Caki2 (cell line): ENCODE results near the gene RNF145. TPM values are rescaled to one million over a fixed set of nuclear protein-coding genes. Genes with fewer than 3 reads are reported as not detected.
"Not testable (repeated sequence)": the region's sequence is repeated elsewhere in the genome, so short reads cannot be mapped to it uniquely, and the experiment has no call there.

ENCODE experiments used
- DNase-seq: peaks from one replicate; pipeline ENCODE4 v3.0.0-alpha.2; 2015; ENCODE audit warnings: low read depth
- in situ Hi-C: cut with HindIII; loops from 2 replicates; pipeline ENCODE4 v1.10.0; 2016; ENCODE audit warnings: low sequenced_read_pairs, low pct_unique_long_range_greater_than_20kb, mixed read lengths
- total RNA-seq: library from RNA; depleted of rRNA; stranded (reverse); fragments of >200 nt; shearing (Covaris generic); gene quantifications from 2 replicates; pipeline ENCODE4 v1.2.3, GENCODE V29; 2014; ENCODE audit warnings: low replicate concordance; rRNA removed

The RNF145 gene
- total RNA-seq: 35.6 and 44.7 TPM in 2 replicates

DNA sequence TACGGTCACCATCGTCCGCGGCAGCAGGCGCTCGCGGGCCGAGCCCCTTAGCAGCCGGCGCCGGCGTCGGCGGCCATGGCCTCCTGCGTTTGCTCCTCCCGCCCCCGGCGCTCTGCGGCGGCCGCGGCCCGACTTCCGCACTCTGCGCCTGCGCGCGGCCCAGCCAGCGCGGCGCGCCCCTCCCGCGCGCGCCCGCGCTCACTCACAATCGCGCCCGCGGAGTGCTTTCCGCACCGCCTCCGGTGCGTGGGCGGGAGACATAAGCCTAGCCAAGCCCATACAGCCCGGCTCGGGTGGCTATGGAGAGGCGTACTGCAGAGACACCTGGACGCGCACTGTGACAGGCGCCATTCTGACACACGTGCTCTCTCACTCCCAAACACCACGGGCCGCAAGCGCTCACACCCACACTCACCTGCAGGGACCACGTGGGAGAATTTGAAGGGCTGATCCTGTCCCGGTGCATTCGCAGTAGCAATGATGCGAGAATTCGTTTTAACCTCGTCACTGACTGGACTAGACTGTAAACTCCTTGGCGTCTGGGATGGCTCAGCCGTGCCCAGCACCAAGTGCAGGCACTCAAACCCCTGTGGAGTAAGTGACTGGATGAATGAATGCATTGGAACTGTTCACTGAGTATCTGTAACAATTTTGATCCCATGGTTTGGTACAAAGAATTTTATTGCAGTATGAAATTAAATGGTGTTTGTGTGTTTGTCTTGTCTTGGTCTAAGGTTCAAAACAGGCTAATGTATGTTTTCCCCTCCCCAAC, at the start of gene RNF145:
Gene RNF145 (minus strand): TSS at position 116 of the 772 bp plus-strand sequence. CDS start 5,936 bp downstream, outside the sequence.
- peak; percentile 89 for DNase-seq
- in situ Hi-C loops: no loop called here

GRCh38 chr5:159258361-159258760, 49.0 kb upstream of the RNF145 start:
- in situ Hi-C loops: no loop called here
- no peak for DNase-seq

GRCh38 chr5:159257629-159258283, 48.4 kb upstream of the RNF145 start:
- in situ Hi-C loops: no loop called here
- no peak for DNase-seq

DNA sequence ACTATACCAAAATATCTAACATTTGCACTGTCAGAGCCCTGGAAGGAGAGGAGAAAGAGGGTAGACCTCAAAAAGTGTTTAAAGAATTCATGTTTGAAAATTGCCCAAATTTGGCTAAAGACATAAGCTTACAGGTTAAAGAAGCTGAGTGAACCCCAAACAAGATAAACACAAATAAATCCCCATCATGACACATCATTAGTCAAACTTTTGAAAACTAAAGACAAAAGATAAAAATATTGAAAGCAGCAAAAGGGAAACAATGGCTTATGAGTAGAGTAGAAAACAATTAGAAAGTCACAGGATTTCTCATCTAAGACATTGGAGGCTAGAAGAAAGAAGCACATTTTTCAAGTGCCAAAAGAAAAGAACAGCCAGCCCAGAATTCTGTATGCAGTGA, 47.7 kb upstream of the RNF145 start:
- no peak for DNase-seq
- in situ Hi-C loops: no loop called here

GRCh38 chr5:159252195-159252594, 42.8 kb upstream of the RNF145 start:
- DNase-seq: no peak
- in situ Hi-C loops: no loop called here

DNA sequence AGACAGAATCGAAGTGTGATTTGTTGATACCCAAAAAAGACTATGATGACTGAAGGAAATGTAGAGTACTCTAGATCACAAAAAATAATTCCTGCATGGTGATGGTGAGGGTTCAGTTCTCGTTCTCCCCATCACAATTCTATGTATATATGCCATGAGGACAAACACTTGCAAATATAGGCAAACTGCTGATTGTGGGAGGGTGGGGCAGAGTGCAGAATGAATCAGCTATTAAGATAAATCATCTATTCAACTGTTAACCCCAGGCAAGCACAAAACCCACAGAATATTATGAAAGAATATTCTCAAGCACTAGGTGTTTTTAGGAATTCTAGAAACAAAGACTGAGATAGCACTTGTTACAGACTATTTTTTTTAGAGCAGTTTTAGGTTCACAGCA, 39.8 kb upstream of the RNF145 start:
- in situ Hi-C loops: no loop called here

GRCh38 chr5:159244890-159245289, 35.5 kb upstream of the RNF145 start:
- in situ Hi-C loops: no loop called here
- DNase-seq: no peak

More for the DNA sequence above, 39.8 kb upstream of the RNF145 start:
- no peak for DNase-seq

GRCh38 chr5:159244163-159244562, 34.8 kb upstream of the RNF145 start:
- DNase-seq: no peak
- in situ Hi-C loops: no loop called here

- in situ Hi-C loops: no loop called here
- no peak for DNase-seq
Measured at GRCh38 chr5:159243385-159243784, 34.0 kb upstream of the RNF145 start.

DNA sequence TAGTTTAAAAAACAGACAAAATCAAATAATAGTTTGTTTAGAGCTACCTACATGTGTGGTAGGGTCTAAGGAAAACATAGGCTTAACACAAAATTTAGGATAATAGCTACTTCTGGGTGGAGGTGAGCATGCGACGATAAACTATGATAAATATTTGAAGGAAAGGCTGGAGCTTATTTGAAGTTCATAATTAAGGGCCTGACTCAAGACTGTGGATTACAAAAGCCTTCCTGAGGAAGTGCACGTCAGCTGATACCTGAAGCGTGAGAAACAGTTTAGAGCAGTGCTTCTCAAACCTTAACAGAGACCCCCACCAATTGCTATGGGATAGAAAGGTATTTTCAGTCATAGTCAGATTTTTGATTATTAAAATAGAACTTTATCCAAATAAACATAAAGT, 33.3 kb upstream of the RNF145 start:
- in situ Hi-C loops: no loop called here
- no peak for DNase-seq

GRCh38 chr5:159241946-159242552, 32.7 kb upstream of the RNF145 start:
- DNase-seq: no peak

GRCh38 chr5:159240301-159240870, 31.0 kb upstream of the RNF145 start:
- in situ Hi-C loops: no loop called here
- peak; percentile 92 for DNase-seq

More at GRCh38 chr5:159241946-159242552, 32.7 kb upstream of the RNF145 start:
- in situ Hi-C loops: no loop called here

DNA sequence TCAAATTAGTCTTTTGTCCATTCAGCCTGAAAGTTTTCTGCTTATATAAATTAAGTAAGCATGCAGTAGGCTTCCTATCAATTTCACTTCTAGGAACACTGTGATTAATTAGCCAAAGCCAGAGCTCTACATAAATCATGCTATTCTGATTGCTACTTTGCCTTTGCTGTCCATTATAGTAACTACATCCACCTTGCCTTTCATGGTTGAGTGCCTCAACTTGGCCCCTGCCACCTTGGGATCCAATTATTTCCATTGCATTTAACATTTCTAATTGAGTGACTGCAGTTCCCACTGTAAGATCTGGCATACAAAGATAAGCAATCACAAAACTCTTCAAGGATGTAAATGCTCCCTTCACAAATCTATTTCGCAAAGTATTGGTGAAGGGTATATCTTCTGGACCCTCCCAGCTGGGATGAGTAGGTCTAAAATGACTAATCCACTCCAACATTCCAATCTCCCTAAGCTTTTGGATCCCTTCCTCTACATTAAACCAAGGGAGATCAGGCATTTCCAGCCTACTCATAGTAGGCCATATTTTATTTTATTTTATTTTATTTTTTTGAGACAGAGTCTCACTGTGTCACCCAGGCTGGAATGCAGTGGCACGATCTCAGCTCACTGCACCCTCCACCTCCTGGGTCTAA, 26.6 kb upstream of the RNF145 start:
- DNase-seq, in situ Hi-C loops: not testable (repeated sequence)

DNA sequence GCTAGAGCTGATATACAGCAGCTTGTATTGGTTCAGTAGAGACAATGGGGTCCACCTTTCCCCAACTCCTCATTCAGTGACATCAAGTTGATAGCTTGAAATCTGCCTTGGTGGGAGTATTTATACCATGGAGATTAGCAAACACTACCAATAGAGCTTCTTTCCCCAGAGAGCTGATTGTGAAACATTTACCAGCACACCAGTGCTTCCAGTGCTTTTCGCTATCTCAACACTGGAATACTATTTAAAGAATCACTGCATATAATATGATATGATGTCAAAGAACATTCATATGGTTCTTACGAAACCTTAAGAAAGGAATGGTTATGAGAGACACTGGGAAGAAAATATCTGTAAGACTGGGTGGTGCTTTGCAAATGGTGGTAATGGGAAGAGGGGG, 21.8 kb upstream of the RNF145 start:
- in situ Hi-C loops: no loop called here

GRCh38 chr5:159230657-159231056, 21.3 kb upstream of the RNF145 start:
- in situ Hi-C loops: no loop called here
- DNase-seq: no peak

More for the DNA sequence above, 21.8 kb upstream of the RNF145 start:
- DNase-seq: no peak

DNA sequence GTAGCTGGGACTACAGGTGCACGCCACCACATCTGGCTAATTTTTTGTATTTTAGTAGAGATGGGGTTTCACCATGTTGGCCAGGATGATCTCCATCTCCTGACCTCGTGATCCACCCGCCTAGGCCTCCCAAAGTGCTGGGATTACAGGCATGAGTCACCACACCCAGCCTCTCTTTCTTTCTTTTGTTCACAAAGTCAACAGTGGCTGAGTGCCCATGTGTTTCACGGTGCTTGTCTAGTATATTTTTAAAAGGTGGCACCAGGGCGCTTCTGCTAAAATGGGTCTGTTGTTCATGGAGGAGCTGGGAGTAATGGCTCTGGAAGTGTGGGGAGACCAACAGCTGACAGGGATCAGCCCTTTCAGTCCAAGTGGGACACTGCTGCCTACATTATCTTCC, 18.7 kb upstream of the RNF145 start:
- DNase-seq, in situ Hi-C loops: not testable (repeated sequence)

DNA sequence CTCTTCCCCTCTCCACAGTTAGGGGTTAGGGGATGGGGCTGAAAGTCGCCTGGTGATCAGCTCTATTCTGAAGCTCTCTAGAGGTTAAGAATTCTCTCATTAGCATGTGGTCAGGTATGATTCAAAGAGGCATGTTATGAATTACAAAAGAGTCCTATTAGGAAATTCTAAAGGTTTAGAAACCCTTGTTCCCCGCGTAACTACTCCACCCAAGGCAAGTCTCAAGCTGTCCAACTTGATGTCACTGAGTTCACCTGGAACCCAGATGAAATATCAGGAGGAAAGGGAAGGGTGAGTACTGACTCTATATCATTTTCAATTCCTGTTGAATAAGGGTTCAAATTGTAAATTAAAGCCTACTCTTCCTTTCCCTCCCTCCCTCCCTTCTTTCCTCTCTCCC, 18.1 kb upstream of the RNF145 start:
- DNase-seq: no peak
- in situ Hi-C loops: no loop called here

GRCh38 chr5:159226451-159226850, 17.1 kb upstream of the RNF145 start:
- DNase-seq: no peak
- in situ Hi-C loops: no loop called here
